Measurements from ENCODE around the gene KIF6.
A peak's percentile ranks its signal among the peaks of the same experiment; 100 is the strongest.
"Not testable (repeated sequence)": the region's sequence is repeated elsewhere in the genome, so short reads cannot be mapped to it uniquely, and the experiment has no call there.

The KIF6 gene

DNA sequence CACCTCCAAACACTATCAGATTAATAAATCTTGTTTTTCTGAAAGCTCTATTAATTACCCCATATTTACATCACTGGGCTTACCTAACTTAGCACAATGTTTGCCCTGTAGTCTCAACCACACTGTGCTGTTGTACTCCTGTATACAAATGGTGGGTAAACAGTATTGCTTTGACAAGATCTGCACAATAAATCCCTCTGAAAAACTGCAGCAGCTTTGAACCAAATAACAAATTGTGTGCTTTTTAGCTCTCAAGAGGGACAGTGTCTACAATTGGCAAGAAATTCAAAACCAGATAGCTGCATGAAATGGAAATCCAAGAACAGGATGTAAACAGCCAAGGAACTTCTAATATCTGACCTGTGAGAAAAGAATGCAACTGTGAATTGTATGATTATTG is 10.4 kb downstream of the KIF6 start:
- DNase-seq = no peak

DNA sequence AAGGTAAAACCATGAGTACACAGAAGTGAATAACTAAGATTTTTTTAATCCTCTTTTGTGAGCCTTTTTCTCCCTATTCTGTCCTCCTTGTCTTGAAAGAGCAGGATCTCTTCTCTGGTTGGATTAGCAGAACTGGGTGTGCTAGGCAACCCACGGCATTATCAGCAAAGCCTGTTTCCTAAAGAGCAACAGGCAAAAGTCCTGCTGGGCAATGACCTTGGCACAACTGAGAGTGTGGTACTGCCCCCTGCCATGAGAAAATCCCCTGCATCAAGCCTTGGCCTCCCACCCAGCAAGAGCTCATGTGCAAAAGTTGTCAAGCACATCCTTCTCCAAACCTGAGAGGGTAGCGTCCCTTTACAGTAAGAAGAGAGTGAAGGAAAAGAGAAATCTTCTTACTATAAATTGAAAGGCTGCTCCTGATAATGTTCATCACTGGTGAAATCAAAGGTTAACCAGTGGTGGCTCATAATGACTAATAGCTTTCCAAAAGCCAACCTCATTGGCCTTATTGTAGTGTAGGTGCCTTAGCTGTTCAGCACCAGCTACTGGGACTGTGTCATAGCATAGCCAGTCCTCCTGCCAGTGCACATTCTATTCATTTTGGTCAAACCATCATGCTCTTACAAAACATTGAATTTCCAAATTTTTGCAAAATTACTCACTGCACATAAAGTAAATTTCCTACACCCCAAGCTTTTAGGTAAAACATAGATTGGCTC is 17.1 kb downstream of the KIF6 start:
- no peak for DNase-seq

GRCh38 chr6:39706819-39707335 is 18.3 kb downstream of the KIF6 start:
- DNase-seq = peak in 1 of 2 donors; percentile 60

- no peak for DNase-seq
Measured at GRCh38 chr6:39702265-39702664, 22.9 kb downstream of the KIF6 start.

DNA sequence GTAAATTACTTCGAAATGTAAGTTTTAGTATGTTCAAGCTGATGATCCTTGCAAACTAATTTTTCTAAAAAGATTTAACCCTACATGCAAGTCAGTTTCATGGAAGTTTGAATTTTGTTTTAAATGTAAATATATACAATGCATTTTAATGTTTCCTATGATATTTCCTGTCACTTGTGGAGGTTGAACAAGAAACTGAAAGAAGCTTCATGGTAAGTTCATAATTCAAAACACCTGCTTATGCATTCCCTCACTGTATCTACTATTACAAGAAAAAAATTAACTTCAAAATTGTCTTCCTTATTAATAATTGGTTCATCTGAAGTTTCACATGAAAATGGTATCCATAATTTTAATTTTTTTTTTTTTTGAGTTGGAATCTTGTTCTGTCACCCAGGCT is 24.8 kb downstream of the KIF6 start:
- no peak for DNase-seq

- no peak for DNase-seq
Measured at GRCh38 chr6:39698789-39699188, 26.4 kb downstream of the KIF6 start.

DNA sequence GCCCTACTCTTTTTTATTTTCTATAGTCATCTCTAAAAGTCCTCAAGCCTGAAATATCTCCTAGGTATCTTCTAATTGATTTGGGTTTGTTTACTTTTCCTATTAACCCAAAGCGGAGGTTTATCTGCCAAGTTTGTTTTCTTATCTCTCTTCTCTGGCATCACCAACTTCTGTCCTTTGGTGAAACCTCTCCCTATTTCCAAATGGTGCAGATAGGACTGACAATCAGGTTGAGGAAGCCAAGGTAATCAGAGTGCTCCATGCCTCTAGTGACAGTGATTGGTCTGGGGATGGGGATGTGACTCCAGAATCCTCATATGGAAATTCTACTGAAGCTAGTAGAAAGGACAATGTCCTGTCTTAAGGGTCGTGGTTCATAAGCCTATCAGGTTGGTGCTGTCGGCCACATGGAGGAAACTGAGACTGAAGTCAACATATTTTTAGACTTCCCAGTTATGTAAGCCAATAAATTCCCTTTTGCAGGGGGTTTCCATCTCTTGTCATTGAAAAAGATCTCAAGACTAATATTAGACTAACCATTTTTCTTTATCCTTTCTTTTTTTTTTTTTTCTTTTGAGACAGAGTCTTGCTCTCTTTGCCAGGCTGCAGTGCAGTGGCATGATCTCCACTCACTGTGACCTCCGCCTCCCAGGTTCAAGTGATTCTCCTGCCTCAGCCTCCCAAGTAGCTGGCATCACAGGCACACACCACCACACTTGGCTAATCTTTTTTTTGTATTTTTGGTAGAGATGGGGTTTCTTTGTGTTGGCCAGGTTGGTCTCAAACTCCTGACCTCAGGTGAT is 28.0 kb downstream of the KIF6 start:
- no peak for DNase-seq

DNA sequence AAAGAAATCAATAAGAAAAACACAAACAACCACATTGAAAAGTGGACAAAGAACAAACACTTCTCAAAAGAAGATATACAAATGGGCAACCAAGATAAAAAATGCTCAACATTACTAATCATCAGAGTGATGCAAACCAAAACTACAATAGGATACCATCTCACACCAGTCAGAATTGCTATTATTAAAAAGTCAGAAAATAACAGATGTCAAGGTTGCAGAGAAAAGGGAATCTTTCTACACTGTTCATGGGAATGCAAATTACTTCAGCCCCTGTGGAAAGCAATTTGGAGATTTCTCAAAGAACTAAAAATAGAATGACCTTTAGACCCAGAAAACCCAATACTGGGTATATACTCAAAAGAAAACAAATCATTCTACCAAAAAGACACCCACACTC is 29.8 kb downstream of the KIF6 start:
- DNase-seq = no peak

- no peak for DNase-seq
Measured at GRCh38 chr6:39693206-39693605, 32.0 kb downstream of the KIF6 start.

DNA sequence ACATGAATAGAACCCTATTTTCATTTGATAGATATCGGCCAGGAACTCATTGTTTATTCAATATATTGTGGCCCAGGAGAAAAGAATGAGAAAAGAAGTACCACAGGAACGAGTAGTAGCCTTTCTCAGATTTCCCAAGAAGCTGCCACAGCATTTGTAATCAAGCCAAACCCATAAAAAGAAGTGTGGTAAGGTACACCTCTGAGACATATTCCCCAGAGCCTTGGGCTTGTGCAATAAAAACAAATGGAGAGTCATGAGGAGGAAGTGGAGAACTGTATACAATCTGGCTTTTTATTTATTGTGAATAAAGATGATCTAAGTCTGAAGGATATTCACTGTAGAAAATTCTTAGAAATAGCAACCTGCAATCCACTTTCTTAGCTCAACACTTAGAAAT is 36.7 kb downstream of the KIF6 start:
- peak; percentile 20 to 26 for DNase-seq

DNA sequence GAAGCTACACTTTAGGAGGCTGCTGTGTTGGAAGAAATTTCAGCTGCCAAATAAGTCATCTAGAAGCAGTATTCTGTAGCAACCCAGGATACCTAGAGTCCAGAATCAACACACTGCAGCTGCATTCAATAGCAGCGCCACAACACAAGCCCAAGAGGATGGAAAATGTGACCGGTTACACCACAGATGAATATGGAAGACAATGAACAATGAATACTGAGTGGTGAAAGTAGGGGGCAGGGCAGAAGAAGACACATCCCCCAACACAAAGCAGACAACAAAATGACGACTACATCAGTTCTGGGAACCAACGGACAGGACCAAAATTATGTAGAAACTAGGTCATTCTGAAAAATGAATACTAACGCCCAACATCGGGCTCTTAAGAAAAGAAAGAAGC is 38.2 kb downstream of the KIF6 start:
- no peak for DNase-seq

GRCh38 chr6:39685938-39686337 is 39.3 kb downstream of the KIF6 start:
- DNase-seq = no peak

DNA sequence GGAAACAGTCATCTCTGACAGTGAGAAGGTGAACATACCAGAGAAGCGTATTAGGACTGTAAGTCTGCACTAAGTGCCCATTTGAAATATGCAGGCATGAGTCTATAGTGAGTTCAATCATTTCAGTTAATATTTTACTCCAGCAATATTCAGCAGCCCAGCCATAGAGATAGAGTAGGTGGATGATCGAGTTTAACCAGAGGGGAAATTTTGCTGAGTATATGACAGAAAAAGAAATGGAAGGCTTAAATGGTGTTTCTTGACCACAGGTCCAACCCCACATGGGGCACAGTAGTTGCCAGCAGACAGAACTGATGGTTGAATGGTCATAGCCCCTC is 39.8 kb downstream of the KIF6 start:
- no peak for DNase-seq

GRCh38 chr6:39684790-39685488 is 40.3 kb downstream of the KIF6 start:
- no peak for DNase-seq

DNA sequence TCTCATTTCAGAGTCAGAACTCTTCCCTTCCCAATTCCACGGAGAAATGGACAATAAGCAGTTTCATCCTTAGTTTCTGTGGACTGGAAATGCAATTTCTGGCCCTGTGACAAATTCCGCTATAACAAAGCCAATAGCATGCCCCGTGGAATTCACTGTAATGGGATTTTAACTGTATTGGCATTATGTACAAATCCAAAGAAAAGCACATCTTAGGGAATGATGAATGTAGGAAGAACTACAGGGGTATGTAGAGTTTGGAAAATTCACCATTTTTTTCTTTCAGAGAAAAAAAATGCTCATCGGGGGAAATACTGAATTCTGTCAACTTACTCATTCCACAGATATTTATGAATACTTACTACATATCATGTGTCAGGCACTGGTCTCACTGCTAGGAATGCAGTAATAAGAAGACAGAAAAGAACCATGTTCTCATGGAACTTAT is 43.5 kb downstream of the KIF6 start:
- DNase-seq = no peak

- no peak for DNase-seq
Measured at GRCh38 chr6:39678914-39679313, 46.3 kb downstream of the KIF6 start.

DNA sequence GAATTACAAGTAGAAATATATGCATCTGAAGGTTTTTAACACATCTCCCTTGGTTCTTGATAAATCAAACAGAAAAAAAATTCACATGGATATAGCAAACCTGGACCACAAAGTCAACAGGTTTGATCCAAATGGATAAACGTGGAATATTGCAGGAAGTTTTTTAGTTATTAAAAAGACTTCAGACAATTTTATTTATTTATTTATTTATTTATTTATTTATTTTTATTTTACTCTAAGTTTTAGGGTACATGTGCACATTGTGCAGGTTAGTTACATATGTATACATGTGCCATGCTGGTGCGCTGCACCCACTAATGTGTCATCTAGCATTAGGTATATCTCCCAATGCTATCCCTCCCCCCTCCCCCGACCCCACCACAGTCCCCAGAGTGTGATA is 47.9 kb downstream of the KIF6 start:
- not testable (repeated sequence) for DNase-seq

GRCh38 chr6:39670519-39670918 is 54.7 kb downstream of the KIF6 start:
- DNase-seq = no peak

DNA sequence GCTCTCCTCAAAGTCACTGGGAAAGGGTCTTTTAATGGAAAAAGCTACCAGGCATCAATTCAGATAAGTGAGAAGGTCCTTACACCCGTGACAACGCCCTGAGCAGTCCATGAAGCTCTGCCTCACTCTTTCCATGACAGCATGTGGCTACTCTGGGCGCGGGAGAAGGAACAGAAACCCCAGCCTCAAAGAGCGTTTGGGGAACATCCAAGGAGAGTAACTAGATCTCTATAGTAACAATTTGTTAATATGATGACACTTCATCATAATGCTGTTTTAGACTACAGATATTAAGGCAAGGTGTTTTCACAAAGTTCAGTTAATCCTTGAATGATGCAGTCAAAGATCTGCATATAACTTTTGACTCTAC is 55.2 kb downstream of the KIF6 start:
- no peak for DNase-seq

DNA sequence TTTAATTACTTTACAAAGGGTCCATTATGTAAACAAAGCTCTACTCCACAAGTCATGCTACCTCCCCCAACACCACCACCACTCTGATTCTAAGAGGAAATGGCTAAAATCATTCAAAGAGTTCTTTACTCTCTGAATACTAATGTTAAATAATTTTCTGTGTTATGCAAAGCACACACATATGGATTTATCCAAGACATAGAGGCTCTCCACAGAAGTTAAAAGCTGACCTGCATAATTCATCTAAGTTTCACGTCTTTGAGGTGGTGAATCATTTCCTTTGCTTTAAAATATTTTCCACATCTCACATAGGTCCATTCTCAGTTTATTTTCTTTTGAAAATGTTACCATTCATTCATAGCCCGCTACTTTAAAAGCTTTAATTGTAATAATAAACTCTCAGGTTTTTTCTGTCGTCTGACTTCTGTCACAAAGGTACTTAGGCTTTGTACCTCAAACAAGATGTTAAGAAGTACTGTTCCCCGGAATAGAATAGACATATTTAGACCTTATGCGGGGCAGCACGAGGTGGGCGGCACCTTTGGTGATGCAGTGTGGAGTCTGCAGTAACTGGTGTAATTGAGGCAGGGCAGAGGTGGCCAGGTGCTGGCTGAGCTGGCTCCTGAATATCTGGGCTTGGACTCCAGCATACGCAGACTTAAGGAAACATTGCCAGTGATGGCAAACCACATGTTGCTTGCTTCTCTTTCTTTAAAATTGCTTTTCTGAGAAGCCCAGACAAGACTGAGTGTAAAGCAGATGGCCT is 55.8 kb downstream of the KIF6 start:
- no peak for DNase-seq

DNA sequence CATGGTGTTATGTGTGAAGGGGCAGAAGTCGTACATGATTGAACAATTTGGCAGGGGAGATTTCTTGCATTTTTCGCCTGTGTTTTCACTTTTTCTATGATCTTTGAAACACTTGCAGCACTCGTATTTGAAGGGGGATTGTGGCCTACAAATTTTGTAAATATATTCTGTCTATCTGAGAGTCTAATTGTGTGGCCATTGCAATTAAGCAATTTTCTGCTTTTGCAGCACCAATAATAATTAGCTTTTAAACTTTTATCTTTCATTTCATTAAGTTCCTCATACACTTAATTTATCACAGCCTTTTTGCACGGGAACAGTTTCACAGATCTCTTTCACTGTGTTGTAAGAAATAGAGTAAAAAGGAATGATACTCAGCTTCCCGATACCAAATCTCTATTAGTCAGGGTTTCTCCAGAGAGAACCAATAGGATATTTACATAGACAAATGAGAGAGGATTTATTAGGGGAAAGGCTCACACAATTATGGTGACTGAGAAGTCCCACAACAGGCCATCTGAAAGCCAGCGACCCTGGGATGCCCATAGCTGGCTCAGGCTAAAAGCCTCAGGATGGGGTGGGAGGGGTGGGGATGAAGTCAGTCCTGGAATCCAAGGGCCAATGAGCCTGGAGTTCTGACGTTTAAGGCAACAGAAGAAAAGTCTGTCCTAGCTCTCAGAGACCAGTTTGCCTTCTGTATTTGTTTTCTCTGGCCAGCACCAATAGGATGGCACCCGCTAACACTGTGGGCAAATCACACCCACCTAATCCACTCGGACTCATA is 58.3 kb downstream of the KIF6 start:
- no peak for DNase-seq

DNA sequence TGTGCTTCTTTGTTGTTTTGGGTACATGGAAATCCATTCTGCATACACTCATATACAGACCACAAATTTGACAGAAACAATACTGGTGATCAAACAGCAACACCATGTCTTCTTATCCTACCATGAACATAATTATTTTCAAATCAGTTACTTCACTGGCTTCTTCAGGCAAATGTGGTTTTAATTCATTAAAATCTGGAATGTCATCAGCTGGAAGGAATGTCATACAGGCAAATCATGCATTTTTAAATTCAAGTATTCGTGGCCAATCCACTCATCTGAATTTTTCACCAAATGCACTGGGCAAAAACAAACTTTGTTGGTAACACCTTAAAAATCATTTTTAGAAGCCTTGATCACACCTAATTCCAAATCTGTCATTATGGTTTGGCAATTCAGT is 59.3 kb downstream of the KIF6 start:
- no peak for DNase-seq

Data from inflammatory macrophage (primary cell).